HEK293 (cell line): ENCODE measurements around the gene MAPKAPK3.

ENCODE experiments used
- CTCF ChIA-PET: fragments of 350-600 bp; formaldehyde crosslinking; extraction: SDS; loops from one replicate; lab custom pipeline; 2021; ENCODE audit warnings: antibody characterized with exemption; lab: Yijun Ruan, JAX
- POLR2A ChIA-PET: fragments of 300-600 bp; formaldehyde crosslinking; extraction: SDS; loops from one replicate; lab custom pipeline; 2020; ENCODE audit warnings: antibody characterized with exemption, inconsistent platforms; lab: Yijun Ruan, JAX
- H3K27ac ChIP-seq: fragments of 200-500 bp; sonication (Bioruptor generic); 2 replicates; pipeline ENCODE4 v1.5.1; 2014; ENCODE audit warnings: low read depth, low read length, control low read depth, inconsistent platforms; ENCODE audit errors: extremely low read depth
- H3K36me3 ChIP-seq, 2 experiments: fragments of 200-500 bp in 1 of 2; sonication (Bioruptor generic) in 1 of 2; 1 replicate in 1 of 2; 2 replicates in 1 of 2; pipeline ENCODE4 v1.5.1; 2014 to 2017; ENCODE audit warnings: inconsistent platforms in 2 of 2, low read length in 2 of 2; ENCODE audit not compliant: control insufficient read depth in 2 of 2, insufficient read depth in 1 of 2
- H3K4me1 ChIP-seq: fragments of 200-500 bp; sonication (Bioruptor generic); 2 replicates; pipeline ENCODE4 v1.5.1; 2014; ENCODE audit warnings: mild to moderate bottlenecking, low read length, inconsistent platforms; ENCODE audit not compliant: control insufficient read depth, insufficient read depth
- H3K4me3 ChIP-seq: 2 replicates; pipeline ENCODE4 v1.5.1; 2011; ENCODE audit warnings: low read depth, mild to moderate bottlenecking, control low read depth, low read length, moderate library complexity
- H3K9me3 ChIP-seq: fragments of 200-500 bp; sonication (Bioruptor generic); 2 replicates; pipeline ENCODE4 v1.5.1; 2014; ENCODE audit warnings: low read depth, low read length, inconsistent platforms; ENCODE audit not compliant: control insufficient read depth, insufficient read depth
- CTCF ChIP-seq: fragments of 450-650 bp; formaldehyde crosslinking; IDR thresholded peaks from 2 replicates; pipeline ENCODE4 v1.5.1; 2016; ENCODE audit warnings: missing biosample characterization, missing genetic modification characterization
- GLIS1 ChIP-seq: fragments of 450-650 bp; formaldehyde crosslinking; IDR thresholded peaks from 2 replicates; pipeline ENCODE4 v1.5.1; 2016; ENCODE audit warnings: missing biosample characterization, missing genetic modification characterization
- OVOL3 ChIP-seq: fragments of 450-650 bp; formaldehyde crosslinking; IDR thresholded peaks from 2 replicates; pipeline ENCODE4 v1.5.1; 2016; ENCODE audit warnings: missing biosample characterization, missing genetic modification characterization
- TCF7L2 ChIP-seq: IDR thresholded peaks from 2 replicates; pipeline ENCODE4 v1.6.1; 2011; ENCODE audit warnings: low read depth, mild to moderate bottlenecking, inconsistent platforms, low read length, moderate library complexity, borderline replicate concordance
- ZEB2 ChIP-seq: fragments of 450-650 bp; formaldehyde crosslinking; IDR thresholded peaks from 2 replicates; pipeline ENCODE4 v1.5.1; 2016; ENCODE audit warnings: missing biosample characterization, missing genetic modification characterization
- ZNF24 ChIP-seq: fragments of 450-650 bp; formaldehyde crosslinking; IDR thresholded peaks from 2 replicates; pipeline ENCODE4 v1.5.1; 2016; ENCODE audit warnings: missing biosample characterization, missing genetic modification characterization
- ZNF398 ChIP-seq: fragments of 450-650 bp; formaldehyde crosslinking; IDR thresholded peaks from 2 replicates; pipeline ENCODE4 v1.5.1; 2017; ENCODE audit warnings: missing biosample characterization, missing genetic modification characterization
- ZNF449 ChIP-seq: fragments of 450-650 bp; formaldehyde crosslinking; IDR thresholded peaks from 2 replicates; pipeline ENCODE4 v1.5.1; 2017; ENCODE audit warnings: missing biosample characterization, mild to moderate bottlenecking, missing genetic modification characterization, moderate library complexity
- ZNF501 ChIP-seq: fragments of 450-650 bp; formaldehyde crosslinking; IDR thresholded peaks from 2 replicates; pipeline ENCODE4 v1.5.1; 2016; ENCODE audit warnings: missing biosample characterization, missing genetic modification characterization
- ZNF518A ChIP-seq: fragments of 450-650 bp; formaldehyde crosslinking; conservative IDR thresholded peaks from 2 replicates; pipeline ENCODE4 v1.5.1; 2016; ENCODE audit warnings: low read depth, missing biosample characterization, missing genetic modification characterization
- ZNF555 ChIP-seq: fragments of 450-650 bp; formaldehyde crosslinking; conservative IDR thresholded peaks from 2 replicates; pipeline ENCODE4 v1.5.1; 2017; ENCODE audit warnings: missing biosample characterization, mild to moderate bottlenecking, missing genetic modification characterization, inconsistent platforms
- ZNF561 ChIP-seq: fragments of 450-650 bp; IDR thresholded peaks from 2 replicates; pipeline ENCODE4 v1.5.1; 2018; ENCODE audit warnings: missing biosample characterization, missing genetic modification characterization, borderline replicate concordance
- ZNF596 ChIP-seq: fragments of 450-650 bp; IDR thresholded peaks from 2 replicates; pipeline ENCODE4 v1.5.0; 2018; ENCODE audit warnings: missing biosample characterization, mild to moderate bottlenecking, missing genetic modification characterization, moderate library complexity
- ZNF629 ChIP-seq: fragments of 450-650 bp; formaldehyde crosslinking; IDR thresholded peaks from 2 replicates; pipeline ENCODE4 v1.5.1; 2017; ENCODE audit warnings: missing biosample characterization, missing genetic modification characterization
- ZNF843 ChIP-seq: fragments of 450-650 bp; formaldehyde crosslinking; IDR thresholded peaks from 2 replicates; pipeline ENCODE4 v1.5.1; 2016; ENCODE audit warnings: missing biosample characterization, missing genetic modification characterization
- ZSCAN16 ChIP-seq: fragments of 450-650 bp; formaldehyde crosslinking; IDR thresholded peaks from 2 replicates; pipeline ENCODE4 v1.5.1; 2016; ENCODE audit warnings: missing biosample characterization, missing genetic modification characterization

MAPKAPK3 gene

GRCh38 chr3:50586763-50587070 is 30.2 kb upstream of the MAPKAPK3 start (continued):
- TF ChIP-seq ZNF501 (tag by site-specific recombination), result no peak

GRCh38 chr3:50587373-50587772 is 29.6 kb upstream of the MAPKAPK3 start:
- Histone ChIP-seq H3K9me3 (no peaks in the 10 kb centered on the region), H3K36me3 (peaks cover 0 to 16% of the 10 kb centered on the region in 2 experiments; a peak in 1 of 3 replicates), H3K4me3 (no peak overlapping the region), H3K4me1 (no peaks in the 10 kb centered on the region), H3K27ac (no peak overlapping the region)
- ChIA-PET CTCF (interaction anchor here (1.9 kb wide), 1 partner anchor 26 kb away, joined by 6 read pairs; no protein-coding TSS in a partner anchor), POLR2A (interaction anchor here (0.6 kb wide), 1 partner anchor 380 kb away, joined by 3 read pairs; no protein-coding TSS in a partner anchor)
- no peak for TF ChIP-seq ZNF561 (tag by site-specific recombination)
- TF ChIP-seq ZNF596, result no peak
- TF ChIP-seq ZSCAN16, result no peak
- no peak for TF ChIP-seq CTCF (tag by site-specific recombination)
- no peak for TF ChIP-seq ZNF518A (tag by site-specific recombination)
- no peak for TF ChIP-seq GLIS1 (tag by site-specific recombination)
- TF ChIP-seq ZNF555 (tag by site-specific recombination), result no peak
- TF ChIP-seq OVOL3, result no peak
- no peak for TF ChIP-seq TCF7L2
- no peak for TF ChIP-seq ZNF398 (tag by site-specific recombination)
- TF ChIP-seq ZNF449 (tag by site-specific recombination), result no peak
- no peak for TF ChIP-seq ZNF629 (tag by site-specific recombination)
- no peak for TF ChIP-seq ZNF843
- no peak for TF ChIP-seq ZNF24
- no peak for TF ChIP-seq ZEB2
